B cell (primary cell): ENCODE results near the gene MPPE1. TPM values are rescaled to one million over a fixed set of nuclear protein-coding genes. Genes with fewer than 3 reads are reported as not detected.

Experiments
- ATAC-seq: fragments of 200-7000 bp; cut with Tn5 transposase; one replicate; pipeline ENCODE4 v1.10.0; 2021; ENCODE audit warnings: low read depth, mild to moderate bottlenecking, moderate number of reproducible peaks, moderate library complexity
- CTCF ChIA-PET: fragments of 350-600 bp; sonication (Branson Sonifier 250); formaldehyde crosslinking; loops from one replicate; lab custom pipeline; 2021; ENCODE audit warnings: antibody characterized with exemption, inconsistent platforms; lab: Charles Lee
- POLR2A ChIA-PET: fragments of 350-600 bp; sonication (Branson Sonifier 250); formaldehyde crosslinking; loops from one replicate; lab custom pipeline; 2021; ENCODE audit warnings: antibody characterized with exemption; lab: Charles Lee
- DNase-seq: peaks from one replicate; pipeline ENCODE4 v3.0.0; 2013
- H2AFZ ChIP-seq: 2 replicates; pipeline ENCODE4 v1.6.1; 2012; ENCODE audit warnings: mild to moderate bottlenecking, low read depth, low read length; ENCODE audit not compliant: insufficient read depth, poor library complexity, severe bottlenecking
- H3K27ac ChIP-seq, 2 donors: 1 replicate in 1 of 2; 2 replicates in 1 of 2; pipeline ENCODE4 v1.5.1; 2012 to 2013; ENCODE audit warnings: low read length in 2 of 2, mild to moderate bottlenecking in 2 of 2, moderate library complexity in 1 of 2
- H3K27me3 ChIP-seq, 4 experiments: fragments of 200-600 bp in 1 of 4; sonication (generic) in 1 of 4; replicated peaks in 1 of 4; 1 replicate in 2 of 4; 2 replicates in 2 of 4; pipeline versions ENCODE4 v1.6.1 to v1.7.0; 2013 to 2016; ENCODE audit warnings: low read length in 3 of 4, mild to moderate bottlenecking in 2 of 4, mixed read lengths in 1 of 4, moderate library complexity in 1 of 4; ENCODE audit not compliant: insufficient read depth in 4 of 4, control insufficient read depth in 3 of 4; ENCODE audit errors: control extremely low read depth in 1 of 4
- H3K36me3 ChIP-seq, 2 experiments: replicated peaks in 1 of 2; 1 replicate in 1 of 2; 2 replicates in 1 of 2; pipeline versions ENCODE4 v1.6.1 to v1.7.1; 2013; ENCODE audit warnings: low read length in 1 of 2; ENCODE audit not compliant: insufficient read depth in 2 of 2, control insufficient read depth in 1 of 2; ENCODE audit errors: control extremely low read depth in 1 of 2, extremely low read depth in 1 of 2
- H3K4me1 ChIP-seq, 2 donors: fragments of 200-600 bp in 1 of 2; sonication (generic) in 1 of 2; 1 replicate in 1 of 2; 2 replicates in 1 of 2; pipeline versions ENCODE4 v1.5.1 to v1.6.1; 2013 to 2017; ENCODE audit warnings: low read length in 2 of 2; ENCODE audit not compliant: control insufficient read depth in 2 of 2, insufficient read depth in 2 of 2
- H3K4me2 ChIP-seq: replicated peaks from 2 replicates; pipeline ENCODE3; 2012; ENCODE audit warnings: mild to moderate bottlenecking, low read depth, low read length; ENCODE audit not compliant: poor library complexity, severe bottlenecking
- H3K4me3 ChIP-seq, 5 experiments: fragments of 200-600 bp in 1 of 5; sonication (generic) in 1 of 5; 1 replicate in 3 of 5; 2 replicates in 2 of 5; pipeline versions ENCODE4 v1.5.1 to v1.7.0; 2011 to 2016; ENCODE audit warnings: low read length in 4 of 5, mild to moderate bottlenecking in 4 of 5, low read depth in 2 of 5, control low read depth in 1 of 5, moderate library complexity in 1 of 5; ENCODE audit not compliant: insufficient read depth in 1 of 5; ENCODE audit errors: control extremely low read depth in 1 of 5, extremely low read depth in 1 of 5
- H3K79me2 ChIP-seq: fragments of 200-600 bp; sonication (generic); one replicate; pipeline ENCODE4 v1.6.0; 2016; ENCODE audit warnings: low read length; ENCODE audit not compliant: control insufficient read depth, insufficient read depth
- H3K9ac ChIP-seq: fragments of 200-600 bp; sonication (generic); 2 replicates; pipeline ENCODE4 v1.6.1; 2017; ENCODE audit warnings: mild to moderate bottlenecking, low read length, moderate library complexity
- H3K9me3 ChIP-seq, 3 donors: one replicate each; pipeline versions ENCODE4 v1.6.1 to v1.7.1; 2013; ENCODE audit warnings: low read length in 2 of 3; ENCODE audit not compliant: control insufficient read depth in 2 of 3, insufficient read depth in 1 of 3; ENCODE audit errors: control extremely low read depth in 1 of 3
- H4K20me1 ChIP-seq: 2 replicates; pipeline ENCODE4 v1.6.0; 2012; ENCODE audit warnings: mild to moderate bottlenecking, low read length; ENCODE audit not compliant: insufficient read depth, control insufficient read depth, poor library complexity, severe bottlenecking
- H3K27ac Mint-ChIP-seq: one replicate; pipeline ENCODE4 v1.8.0; 2021; ENCODE audit warnings: mixed read lengths
- H3K27me3 Mint-ChIP-seq: one replicate; pipeline ENCODE4 v1.8.0; 2021; ENCODE audit warnings: mixed read lengths
- H3K4me1 Mint-ChIP-seq: one replicate; pipeline ENCODE4 v1.8.0; 2021; ENCODE audit warnings: mixed read lengths
- H3K4me3 Mint-ChIP-seq: one replicate; pipeline ENCODE4 v1.8.0; 2021; ENCODE audit warnings: mixed read lengths
- H3K9me3 Mint-ChIP-seq: one replicate; pipeline ENCODE4 v1.8.0; 2022; ENCODE audit warnings: mixed read lengths; ENCODE audit not compliant: insufficient read depth
- CTCF ChIP-seq: fragments of 200-600 bp; IDR thresholded peaks from one replicate; pipeline ENCODE4 v1.8.0; 2022; ENCODE audit warnings: antibody characterized with exemption, mild to moderate bottlenecking
- EZH2 ChIP-seq: IDR thresholded peaks from 2 replicates; pipeline ENCODE4 v1.6.1; 2012; ENCODE audit warnings: borderline replicate concordance, low read depth, mild to moderate bottlenecking, moderate library complexity, low read length; ENCODE audit not compliant: insufficient read depth, poor library complexity, severe bottlenecking
- WGBS: methylation state at CpG from one replicate; pipeline ENCODE4 v1.1.5; 2013; ENCODE audit warnings: missing lambda C conversion rate; ENCODE audit not compliant: insufficient coverage; 5-methylcytosine and 5-hydroxymethylcytosine counted together
- intact Hi-C: fragments of 100-400 bp; cut with micrococcal nuclease; formaldehyde crosslinking; loops from one replicate; pipeline ENCODE4 v1.10.0; 2022
- polyA plus RNA-seq: library from polyadenylated mRNA; depleted of rRNA; stranded (reverse); fragments of >200 nt; gene quantifications from 2 replicates; pipeline ENCODE4 v1.2.3, GENCODE V29; 2012
- total RNA-seq, 2 donors: library from RNA; stranded (reverse); fragments of 120-200 nt in 1 of 2; gene quantifications; 1 replicate in 1 of 2; 2 replicates in 1 of 2; pipeline versions ENCODE4 v1.2.3 to v1.2.4, GENCODE V29; 2013 to 2022

Gene MPPE1
- total and polyA plus RNA-seq, 2 donors (not counting 1 experiment from before 2014, with no cell fraction given): 51.1 to 57.5 TPM

DNA sequence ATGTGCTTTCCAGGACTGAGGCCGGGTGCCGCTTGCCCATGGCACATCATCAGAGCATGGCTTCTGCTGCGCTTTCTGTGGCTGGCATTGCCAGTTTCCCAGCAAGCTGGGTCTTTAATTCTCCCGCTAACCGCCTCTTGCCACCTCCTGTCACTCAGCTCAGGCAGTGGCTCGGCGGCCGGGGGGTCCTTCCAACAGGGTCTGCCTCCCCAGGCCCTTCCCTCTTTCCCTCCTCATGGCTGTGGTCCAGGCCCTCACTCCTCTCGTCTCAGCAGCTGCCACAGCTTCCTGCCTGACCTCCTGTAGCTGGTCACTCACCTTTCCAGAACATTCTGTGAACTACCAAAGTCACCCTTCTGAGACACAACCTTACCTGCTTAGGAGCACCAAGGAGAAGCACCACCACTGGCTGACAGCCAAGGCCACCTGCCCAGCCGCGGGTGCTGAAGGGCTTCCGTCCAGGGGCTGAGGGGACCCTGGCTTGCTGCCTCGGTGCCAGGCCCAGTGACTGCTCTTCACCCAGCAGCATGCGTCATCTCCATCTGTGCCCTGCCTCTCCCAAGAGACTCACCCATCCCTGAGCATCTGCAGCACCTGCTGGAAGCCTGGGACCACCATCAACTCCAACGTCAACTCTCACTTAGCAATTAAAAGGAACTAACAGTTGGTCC lies 34.3 kb downstream of the MPPE1 start:
- H3K9me3 ChIP-seq: peaks cover 0 to 8% (median 0%) of the 10 kb centered on the region in 3 donors
- WGBS: 91% methylated on average over 14 of the region's 15 CpGs
- no peaks in the 10 kb centered on the region for H3K36me3 ChIP-seq
- no peak for TF ChIP-seq EZH2
- no peak for TF ChIP-seq CTCF
- Mint-ChIP-seq H3K4me3 (no peak overlapping the region), H3K4me1 (peaks cover 2% of the 10 kb centered on the region), H3K27ac (no peak overlapping the region), H3K9me3 (no peaks in the 10 kb centered on the region), H3K27me3 (peaks cover 11% of the 10 kb centered on the region)
- H3K4me2 ChIP-seq: no peak overlapping the region
- no peaks in the 10 kb centered on the region for H3K79me2 ChIP-seq
- ATAC-seq: no peak
- no peak overlapping the region for H3K4me3 ChIP-seq
- no peak overlapping the region for H3K9ac ChIP-seq
- peaks cover 0 to under 1% of the 10 kb centered on the region in 2 donors for H3K4me1 ChIP-seq
- no peak for DNase-seq
- H4K20me1 ChIP-seq: no peaks in the 10 kb centered on the region
- intact Hi-C loops: no loop called here
- H3K27ac ChIP-seq: no peak overlapping the region
- no peak overlapping the region for H2AFZ ChIP-seq
- POLR2A ChIA-PET: no interaction called here
- H3K27me3 ChIP-seq: no peaks in the 10 kb centered on the region
- CTCF ChIA-PET: no interaction called here

- Histone ChIP-seq H2AFZ (no peak overlapping the region), H3K4me3 (no peak overlapping the region), H3K9me3 (peaks cover 0 to 8% (median 0%) of the 10 kb centered on the region in 3 donors), H3K36me3 (no peaks in the 10 kb centered on the region), H3K4me2 (no peak overlapping the region), H3K9ac (no peak overlapping the region), H4K20me1 (no peaks in the 10 kb centered on the region), H3K79me2 (no peaks in the 10 kb centered on the region), H3K27ac (no peak overlapping the region), H3K4me1 (peaks cover 4 to 7% of the 10 kb centered on the region in 2 donors), H3K27me3 (no peaks in the 10 kb centered on the region)
- Mint-ChIP-seq H3K4me1 (peaks cover 8% of the 10 kb centered on the region), H3K27me3 (peaks cover 18% of the 10 kb centered on the region), H3K4me3 (no peak overlapping the region), H3K9me3 (no peaks in the 10 kb centered on the region), H3K27ac (no peak overlapping the region)
- intact Hi-C loops: no loop called here
- CTCF ChIA-PET: no interaction called here
- ATAC-seq (no peak), DNase-seq (no peak)
- TF ChIP-seq CTCF (peak; percentile 25), EZH2 (no peak)
- POLR2A ChIA-PET: no interaction called here
- 75% methylated on average over 9 of the region's 13 CpGs for WGBS
Measured at GRCh38 chr18:11872479-11873136, 35.5 kb downstream of the MPPE1 start.
